GM19099 (cell line): ENCODE results near the gene EHD3.

Experiments
- POLR2A ChIP-seq: IDR thresholded peaks from 3 replicates; pipeline ENCODE4 v1.6.1; 2011; ENCODE audit warnings: low read depth; ENCODE audit not compliant: insufficient read length; ENCODE audit errors: extremely low read depth

EHD3 gene

DNA sequence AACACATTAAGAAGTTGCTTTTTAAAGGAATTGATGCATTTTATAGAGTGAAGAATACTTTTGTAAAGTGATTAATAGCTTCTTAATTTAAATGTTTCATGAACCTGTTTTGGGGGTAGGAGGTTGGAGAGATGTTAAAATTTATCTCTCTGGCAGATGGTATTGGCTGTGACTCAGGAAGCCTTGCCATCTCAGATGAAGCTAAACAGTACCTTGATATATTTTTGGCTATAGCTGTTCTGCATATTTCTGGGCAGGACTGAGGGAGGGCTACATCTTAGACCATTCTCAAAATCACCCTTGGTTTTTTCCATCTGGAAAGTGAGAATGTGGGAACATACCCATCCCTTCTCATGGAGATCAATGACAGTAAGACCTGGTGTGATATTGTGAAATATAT lies 30.0 kb upstream of the EHD3 start:
- no peak for TF ChIP-seq POLR2A

DNA sequence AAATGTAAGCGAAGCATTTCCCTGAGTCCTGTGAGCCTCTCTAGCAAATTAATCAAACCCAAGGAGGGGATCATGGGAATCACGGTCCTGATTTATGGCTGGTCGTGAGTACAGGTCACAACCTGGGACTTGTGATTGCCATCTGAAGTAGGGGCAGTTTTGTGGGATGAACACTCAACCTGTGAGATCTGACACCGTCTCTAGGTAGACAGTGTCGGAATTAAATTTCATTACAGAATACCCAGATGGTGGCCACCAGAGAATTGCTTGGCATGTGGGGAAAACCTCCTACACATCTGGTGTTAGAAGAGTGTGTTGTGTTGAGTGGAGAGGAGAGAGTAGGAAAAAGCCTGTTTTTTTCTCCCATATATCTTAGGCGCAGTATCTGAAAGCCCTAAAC lies 29.2 kb upstream of the EHD3 start:
- TF ChIP-seq POLR2A: no peak

DNA sequence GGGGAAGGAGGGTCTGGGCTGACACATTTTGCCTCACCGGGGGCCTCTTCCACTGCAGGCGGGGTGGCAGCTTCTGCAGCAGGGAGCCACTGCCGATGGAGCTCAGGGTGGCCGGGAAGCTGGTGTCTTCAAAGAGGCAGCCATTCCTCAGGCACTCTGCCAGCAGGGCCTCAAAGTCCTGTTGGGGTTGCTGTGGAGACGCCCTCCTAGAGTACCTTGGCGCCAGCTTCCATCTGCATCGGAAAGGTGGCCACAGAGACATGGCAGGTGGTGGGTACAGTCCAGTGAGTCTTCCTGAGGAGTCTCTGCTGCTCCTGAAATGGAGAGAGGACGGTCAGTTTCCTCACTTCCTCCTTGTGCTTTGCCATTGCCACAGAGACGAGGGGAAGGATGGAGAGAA lies 28.8 kb upstream of the EHD3 start:
- no peak for TF ChIP-seq POLR2A

DNA sequence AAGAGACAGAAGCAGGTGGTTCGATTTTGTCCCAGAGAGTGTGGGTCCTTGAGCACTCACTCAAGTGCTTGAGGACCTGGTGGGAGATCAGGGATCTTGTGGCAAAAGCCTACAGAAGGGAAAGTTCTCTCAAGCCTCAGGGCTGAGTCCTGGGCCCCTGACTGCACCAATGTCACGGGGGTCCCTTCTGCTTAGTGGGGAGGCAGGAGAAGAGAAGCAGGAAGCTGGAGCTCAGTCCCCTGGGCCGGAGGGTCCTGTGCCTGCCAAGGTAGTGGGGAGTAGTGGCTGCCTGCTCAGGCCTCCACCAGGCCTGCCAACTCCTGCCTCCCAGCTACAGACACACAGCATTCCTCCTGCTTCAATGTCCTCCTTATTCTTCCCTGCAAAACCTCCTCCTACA lies 28.3 kb upstream of the EHD3 start:
- TF ChIP-seq POLR2A: no peak

DNA sequence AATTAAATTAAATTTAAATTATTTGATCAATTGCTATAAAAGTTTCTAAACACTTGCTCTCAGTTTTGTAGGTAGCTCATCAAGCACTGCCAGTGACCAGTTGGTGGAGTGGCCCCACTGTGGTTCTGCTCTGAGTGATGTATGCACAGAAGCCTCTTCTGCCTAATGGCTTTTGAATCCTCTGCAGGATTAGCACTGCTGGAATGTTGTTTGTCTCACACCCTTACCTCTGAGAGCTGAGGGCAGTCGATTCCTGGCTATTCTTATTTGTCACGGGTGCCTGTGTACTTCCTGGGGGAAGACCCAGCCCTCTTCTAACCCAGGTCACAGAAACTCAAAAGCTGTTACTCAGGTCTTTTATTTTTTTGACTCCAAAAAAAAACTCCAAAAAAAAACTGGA lies 26.2 kb upstream of the EHD3 start:
- TF ChIP-seq POLR2A: no peak

DNA sequence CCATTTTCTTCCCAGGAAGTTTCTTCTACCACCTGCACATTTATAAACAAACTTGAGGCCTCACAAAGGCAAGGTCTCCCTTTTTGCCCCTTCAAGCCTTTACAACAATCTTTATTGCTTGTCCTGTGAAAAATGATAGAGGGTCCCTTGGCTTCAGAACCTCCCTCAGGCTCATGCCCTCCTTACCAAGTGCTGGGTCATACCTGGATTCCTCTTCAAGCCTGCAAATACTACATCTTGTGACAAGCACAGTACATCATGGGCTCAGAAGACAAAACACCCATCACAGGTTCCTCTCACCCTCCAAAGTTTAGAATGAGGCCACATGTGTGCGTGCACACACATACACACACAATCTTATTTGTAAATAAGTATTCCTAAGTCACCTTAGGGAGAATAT lies 25.7 kb upstream of the EHD3 start:
- TF ChIP-seq POLR2A: no peak

DNA sequence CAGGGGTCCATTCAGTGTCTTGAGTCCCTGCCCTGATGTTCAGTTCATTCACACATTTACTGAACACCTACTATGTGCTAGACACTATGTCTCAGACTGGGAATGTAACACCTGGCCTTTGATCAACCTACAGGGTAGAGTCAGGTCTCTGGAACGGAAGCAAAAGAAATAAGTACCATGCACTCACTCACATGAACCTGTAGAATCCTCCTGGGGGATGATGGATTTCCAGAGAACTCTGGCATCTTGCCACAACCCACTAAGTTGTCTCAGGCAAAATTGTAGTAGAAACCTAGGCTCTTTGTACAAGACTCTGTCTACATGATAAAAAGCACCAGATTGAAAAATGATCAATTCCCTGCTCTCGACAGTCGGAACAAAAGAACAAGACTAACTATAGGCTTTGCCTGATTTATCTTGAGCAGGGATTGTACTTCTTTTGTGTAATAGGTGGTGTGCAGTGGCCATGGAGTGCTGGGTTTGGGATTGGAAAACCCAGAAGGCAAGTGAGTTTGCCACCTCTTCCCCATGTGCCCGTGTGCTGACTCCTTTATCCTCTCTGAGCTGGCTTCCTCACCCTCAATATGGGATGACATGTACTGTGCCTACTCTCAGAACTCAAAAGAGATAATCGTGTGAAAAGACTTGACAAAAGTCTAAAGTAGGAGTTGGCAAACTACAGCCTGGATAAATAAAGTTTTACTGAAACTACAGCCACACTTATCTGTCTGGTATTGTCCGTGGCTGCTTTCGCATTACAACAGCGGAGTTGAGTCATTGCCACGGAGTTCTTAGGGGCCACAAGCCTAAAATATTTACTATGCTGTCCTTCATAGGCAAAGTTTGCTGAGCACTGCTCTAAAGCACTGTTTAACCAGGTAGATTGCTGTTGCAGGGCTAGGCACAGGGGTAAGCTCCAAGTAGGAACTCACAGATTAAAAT lies 21.0 kb upstream of the EHD3 start:
- TF ChIP-seq POLR2A: no peak

DNA sequence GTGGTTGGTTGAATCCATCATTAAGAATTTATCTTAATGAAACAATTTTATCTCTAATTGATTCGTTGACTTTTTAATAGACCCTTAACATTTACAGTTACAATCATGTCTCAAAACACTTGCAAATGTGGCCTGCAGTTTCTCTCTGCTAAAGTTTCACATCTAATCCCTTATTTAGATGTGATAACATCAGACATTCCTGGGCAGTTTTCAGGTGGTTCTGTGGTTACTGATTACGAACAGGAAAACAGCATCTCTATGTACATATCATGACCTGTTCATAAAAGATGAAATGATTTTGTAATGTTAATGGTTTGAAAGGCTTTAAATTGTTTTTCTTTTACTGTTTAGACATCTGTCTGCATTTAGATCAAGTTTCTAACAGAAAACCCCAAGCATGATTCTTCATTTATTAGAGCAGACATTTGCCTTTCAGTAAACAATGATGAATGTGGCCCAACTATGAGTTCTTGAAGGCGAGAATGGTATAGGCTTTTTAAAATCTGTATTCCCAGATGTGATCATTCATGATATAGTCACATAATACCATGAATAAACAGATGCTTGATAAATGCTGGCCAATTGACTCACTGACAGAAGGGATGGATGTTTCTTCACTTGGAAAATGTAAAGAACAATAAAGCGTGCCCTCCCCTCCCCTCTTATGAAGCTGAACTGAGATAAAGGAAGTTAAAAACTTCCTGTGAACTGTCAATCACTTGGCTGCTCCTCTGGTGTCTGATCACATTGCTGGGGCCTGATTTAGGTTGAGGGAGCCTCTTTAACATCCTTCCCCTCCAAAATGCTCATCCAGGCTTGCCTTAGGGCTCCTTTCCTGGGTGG lies 20.1 kb upstream of the EHD3 start:
- TF ChIP-seq POLR2A: no peak

DNA sequence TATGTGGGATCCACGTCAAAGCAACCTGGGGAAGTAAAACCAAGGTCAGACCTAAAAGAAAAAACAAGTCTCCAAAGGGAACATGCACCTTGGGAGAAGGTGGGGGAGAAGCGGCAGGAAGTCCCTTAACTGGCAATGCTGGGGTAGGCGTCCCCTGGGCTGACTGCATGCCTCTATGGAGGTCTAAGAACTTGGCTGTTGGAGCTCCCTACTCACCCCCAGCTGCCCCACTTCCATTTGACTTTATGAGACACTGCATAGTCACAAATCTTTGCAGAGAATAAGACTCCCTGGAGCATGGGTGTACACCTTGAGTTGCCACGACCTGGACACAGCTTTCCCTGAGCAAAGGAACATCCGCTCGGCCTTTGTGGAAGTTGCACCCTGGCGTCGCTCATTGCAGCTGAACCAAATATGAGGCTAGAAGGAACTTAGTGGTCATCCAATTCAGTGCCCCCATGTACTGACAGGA lies 19.5 kb upstream of the EHD3 start:
- TF ChIP-seq POLR2A: no peak

DNA sequence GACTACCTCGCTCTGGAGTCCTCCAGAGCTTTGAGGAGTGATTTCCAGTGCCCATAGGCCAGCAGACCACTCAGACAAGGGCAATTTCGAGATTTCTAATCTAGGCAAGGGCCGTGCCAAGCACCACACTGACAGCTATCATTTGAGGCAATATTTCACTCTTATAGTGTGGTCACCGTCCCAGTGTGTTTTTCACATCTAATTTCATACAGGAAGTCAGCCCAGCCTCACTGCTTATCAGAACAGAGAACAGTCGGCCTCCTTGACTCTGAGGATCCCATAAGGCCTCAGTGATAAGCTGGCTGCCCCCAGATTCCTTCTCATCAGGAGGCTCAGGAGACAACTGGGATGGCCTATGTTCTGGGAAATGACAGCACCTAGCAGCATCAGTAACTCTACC lies 17.2 kb upstream of the EHD3 start:
- TF ChIP-seq POLR2A: no peak

DNA sequence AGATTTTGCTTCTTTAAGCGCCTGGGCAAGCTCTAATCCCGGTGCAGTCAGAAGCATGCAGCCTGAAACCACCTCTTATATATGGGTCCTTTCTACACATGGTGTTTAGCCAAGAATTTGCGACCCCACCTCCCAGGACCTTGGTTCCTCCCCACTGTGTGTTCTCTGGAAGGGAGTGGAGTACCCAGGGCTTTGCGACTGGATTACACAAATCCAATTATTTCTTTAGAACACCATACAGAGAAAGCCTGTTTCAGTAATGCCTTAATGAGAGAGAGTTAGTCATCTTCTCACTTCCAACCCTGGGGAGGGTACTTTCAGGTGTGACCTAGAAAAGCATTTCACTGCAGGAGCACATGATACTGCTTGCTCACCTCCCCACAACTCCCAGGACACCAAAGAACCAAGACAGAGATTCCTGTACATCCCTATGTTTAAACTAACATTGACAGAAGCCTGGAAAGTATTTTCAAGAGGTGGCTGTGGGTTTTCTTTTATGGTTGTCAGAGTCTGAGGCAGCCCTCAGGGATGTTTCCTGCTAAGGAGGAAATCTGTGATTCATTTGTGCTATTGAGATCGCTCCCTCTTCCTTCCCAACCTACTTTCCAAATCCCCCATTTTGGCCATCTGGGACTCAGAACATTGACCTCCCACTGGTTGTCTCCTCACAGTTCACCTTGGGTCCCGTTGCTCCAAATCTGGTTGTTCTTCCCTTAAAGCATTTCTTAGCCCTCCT lies 16.3 kb upstream of the EHD3 start, which contains the start of gene CAPN14:
Gene CAPN14, minus strand, starts transcription at position 51 of the 736 bp plus-strand sequence. CDS start 12,068 bp downstream, outside the sequence.
- TF ChIP-seq POLR2A: no peak

DNA sequence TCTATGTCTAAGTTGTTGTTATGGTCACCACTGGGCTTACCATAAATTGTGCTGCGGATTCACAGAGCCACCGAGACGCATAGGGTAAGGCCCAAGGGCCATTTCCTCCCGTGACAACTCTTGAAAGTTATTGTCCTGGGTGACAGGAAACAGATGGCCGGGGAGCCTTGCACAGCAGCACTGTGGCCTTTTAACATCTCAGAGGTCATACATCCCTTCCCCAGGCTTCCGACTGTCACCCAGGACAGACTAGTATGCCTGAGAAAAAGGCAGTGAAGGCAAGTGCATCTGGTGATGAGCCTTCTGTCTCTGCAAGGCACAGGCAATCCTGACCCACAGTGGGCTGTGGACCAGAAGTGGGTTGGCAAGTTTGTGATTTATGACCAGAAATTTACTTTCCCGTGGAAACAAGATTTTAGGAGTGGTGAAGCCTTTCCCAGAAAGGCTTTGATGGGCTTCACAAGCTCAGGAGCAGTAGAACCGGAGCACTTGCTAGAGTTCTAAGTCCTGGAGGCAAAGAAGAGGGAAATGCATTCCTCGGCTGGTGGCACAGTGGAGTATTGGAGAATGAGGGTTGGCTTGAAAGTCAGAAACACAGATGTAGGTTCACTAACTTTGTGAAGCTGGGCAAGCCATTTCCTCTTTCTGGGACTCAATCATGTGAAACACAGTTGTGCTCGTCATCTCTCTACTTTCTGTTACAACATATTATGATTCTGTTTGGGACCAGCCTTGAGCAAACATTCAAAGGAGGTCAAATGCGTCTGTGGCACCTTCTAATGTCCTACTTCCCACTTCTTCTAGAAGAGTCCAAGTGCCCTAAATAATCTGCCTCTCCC lies 14.6 kb upstream of the EHD3 start:
- no peak for TF ChIP-seq POLR2A

DNA sequence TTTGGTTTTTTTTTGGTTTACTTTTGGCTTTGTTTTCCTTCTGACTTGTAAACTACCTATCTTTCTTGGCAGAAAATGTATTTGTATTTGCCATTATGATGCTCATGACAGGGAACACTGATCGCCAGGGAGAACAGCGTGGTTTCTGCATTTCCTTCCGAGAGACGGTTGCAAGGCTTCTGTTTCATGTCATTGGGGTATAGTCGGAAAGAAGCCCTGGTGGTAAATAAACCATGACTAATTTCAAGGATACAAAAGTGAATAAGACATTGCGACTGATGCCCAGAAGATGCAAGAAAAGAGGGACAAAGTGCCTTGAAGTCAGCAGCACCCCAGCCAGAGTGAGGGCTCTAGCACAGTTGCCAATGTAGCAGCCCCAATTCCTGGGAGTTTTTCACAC lies 12.4 kb upstream of the EHD3 start:
- no peak for TF ChIP-seq POLR2A

DNA sequence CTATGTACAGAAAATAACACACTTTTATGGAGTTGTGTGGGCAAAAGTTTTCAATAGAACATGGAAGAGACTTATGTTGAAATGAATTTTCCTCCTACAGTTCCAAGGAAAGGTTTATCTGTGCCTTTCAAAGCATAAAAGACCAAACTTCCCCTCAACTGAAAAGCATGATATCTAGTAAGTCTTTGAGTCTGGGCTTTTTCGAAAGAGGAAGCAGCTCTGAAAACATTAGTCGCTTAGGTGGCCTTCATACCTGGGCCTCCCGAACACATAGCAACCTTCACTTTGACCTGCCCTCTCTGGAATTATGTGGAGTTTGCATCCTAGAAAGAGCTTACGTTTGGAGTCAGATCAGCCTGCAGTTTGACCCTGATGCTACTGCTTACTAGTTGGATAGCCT lies 11.9 kb upstream of the EHD3 start:
- no peak for TF ChIP-seq POLR2A
